Placental pericyte (primary cell): ENCODE measurements around the gene DISP1. TPM values are rescaled to one million over a fixed set of nuclear protein-coding genes. Genes with fewer than 3 reads are reported as not detected.

ENCODE experiments used
- total RNA-seq: library from RNA; depleted of rRNA; stranded (reverse); fragments of >200 nt; gene quantifications from 2 replicates; pipeline ENCODE4 v1.2.3, GENCODE V29; 2012

The DISP1 gene, protein sequence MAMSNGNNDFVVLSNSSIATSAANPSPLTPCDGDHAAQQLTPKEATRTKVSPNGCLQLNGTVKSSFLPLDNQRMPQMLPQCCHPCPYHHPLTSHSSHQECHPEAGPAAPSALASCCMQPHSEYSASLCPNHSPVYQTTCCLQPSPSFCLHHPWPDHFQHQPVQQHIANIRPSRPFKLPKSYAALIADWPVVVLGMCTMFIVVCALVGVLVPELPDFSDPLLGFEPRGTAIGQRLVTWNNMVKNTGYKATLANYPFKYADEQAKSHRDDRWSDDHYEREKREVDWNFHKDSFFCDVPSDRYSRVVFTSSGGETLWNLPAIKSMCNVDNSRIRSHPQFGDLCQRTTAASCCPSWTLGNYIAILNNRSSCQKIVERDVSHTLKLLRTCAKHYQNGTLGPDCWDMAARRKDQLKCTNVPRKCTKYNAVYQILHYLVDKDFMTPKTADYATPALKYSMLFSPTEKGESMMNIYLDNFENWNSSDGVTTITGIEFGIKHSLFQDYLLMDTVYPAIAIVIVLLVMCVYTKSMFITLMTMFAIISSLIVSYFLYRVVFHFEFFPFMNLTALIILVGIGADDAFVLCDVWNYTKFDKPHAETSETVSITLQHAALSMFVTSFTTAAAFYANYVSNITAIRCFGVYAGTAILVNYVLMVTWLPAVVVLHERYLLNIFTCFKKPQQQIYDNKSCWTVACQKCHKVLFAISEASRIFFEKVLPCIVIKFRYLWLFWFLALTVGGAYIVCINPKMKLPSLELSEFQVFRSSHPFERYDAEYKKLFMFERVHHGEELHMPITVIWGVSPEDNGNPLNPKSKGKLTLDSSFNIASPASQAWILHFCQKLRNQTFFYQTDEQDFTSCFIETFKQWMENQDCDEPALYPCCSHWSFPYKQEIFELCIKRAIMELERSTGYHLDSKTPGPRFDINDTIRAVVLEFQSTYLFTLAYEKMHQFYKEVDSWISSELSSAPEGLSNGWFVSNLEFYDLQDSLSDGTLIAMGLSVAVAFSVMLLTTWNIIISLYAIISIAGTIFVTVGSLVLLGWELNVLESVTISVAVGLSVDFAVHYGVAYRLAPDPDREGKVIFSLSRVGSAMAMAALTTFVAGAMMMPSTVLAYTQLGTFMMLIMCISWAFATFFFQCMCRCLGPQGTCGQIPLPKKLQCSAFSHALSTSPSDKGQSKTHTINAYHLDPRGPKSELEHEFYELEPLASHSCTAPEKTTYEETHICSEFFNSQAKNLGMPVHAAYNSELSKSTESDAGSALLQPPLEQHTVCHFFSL (N-terminal part only)
- total RNA-seq, result 4.2 and 5.5 TPM in 2 replicates

DNA sequence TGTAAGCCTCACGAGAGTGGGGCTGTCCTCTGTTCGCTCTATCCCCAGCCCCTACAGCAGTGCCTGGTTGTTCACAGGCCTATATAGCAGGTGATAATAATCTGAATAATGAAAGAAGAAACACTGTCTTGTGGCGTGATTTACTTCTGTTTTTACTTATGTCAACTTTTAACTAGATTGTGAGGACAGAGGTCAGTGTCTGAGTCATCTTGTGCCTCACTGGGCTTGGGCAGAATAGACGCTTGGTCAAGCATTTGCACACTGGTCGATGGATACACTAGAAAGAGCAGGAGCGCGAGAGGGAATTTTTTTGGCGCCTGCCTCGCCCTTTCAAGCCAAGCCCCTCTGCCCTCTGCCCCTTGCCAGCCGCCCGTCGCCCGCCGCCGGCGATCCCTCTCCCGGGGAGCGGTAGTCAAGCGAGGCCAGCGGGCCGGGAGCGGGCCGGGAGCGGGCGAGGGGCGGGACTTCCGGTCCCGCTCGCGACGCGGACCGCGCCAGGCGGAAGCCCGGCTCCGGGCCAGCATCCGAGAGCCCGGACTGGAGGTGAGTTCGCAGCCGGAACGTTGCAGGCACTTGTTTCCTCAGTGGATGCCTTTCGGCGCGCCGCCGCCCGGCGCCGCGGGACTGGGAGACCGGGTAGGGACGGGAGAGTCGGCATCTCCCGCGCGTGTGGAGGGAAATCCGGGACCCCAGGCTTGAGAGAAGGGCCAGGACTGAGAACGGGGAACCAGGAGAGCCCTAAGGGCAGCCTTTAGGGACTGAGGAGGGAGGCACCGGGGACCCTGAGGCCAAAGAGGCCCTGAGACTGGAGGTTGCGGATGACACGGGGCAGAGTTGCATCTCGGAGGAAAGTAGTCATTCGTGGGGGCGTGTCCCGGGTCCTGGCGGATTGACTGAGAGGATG, at the start of gene DISP1:
Gene DISP1, plus strand, starts transcription at position 504 of the 904 bp plus-strand sequence. CDS start 127,785 bp downstream, outside the sequence.

Other genes with a start within 250 kb of the DISP1 start
- gene TAF1A, start 225.1 kb upstream of the DISP1 start, total RNA-seq, result 9.8 and 13.0 TPM in 2 replicates
- gene MIA3, start 196.9 kb upstream of the DISP1 start, total RNA-seq, result 46.8 and 86.7 TPM in 2 replicates
- gene AIDA, start 102.5 kb upstream of the DISP1 start, total RNA-seq, result 40.9 and 78.9 TPM in 2 replicates
- 56.2 and 84.6 TPM in 2 replicates for gene BROX, start 102.5 kb upstream of the DISP1 start, total RNA-seq
- 0.29 TPM in 1 of 2 replicates, not detected in the other for gene FAM177B, start 77.8 kb upstream of the DISP1 start, total RNA-seq